Ovary (tissue), 3 donors: Measurements from ENCODE around the gene ZNF132.

Source experiments
- CTCF ChIP-seq, 3 donors: fragments of 450-650 bp in 2 of 3; fragments of 200-600 bp in 1 of 3; IDR thresholded peaks; one replicate each; pipeline versions ENCODE4 v1.5.1 to v1.8.0; 2016 to 2022; ENCODE audit warnings: antibody characterized with exemption in 3 of 3, mild to moderate bottlenecking in 1 of 3
- EP300 ChIP-seq: sonication (generic); formaldehyde crosslinking; IDR thresholded peaks from one replicate; pipeline ENCODE4 v1.6.1; 2017; ENCODE audit warnings: antibody characterized with exemption
- donor health status: DM: no; HTN: no; CAD: no.

DNA sequence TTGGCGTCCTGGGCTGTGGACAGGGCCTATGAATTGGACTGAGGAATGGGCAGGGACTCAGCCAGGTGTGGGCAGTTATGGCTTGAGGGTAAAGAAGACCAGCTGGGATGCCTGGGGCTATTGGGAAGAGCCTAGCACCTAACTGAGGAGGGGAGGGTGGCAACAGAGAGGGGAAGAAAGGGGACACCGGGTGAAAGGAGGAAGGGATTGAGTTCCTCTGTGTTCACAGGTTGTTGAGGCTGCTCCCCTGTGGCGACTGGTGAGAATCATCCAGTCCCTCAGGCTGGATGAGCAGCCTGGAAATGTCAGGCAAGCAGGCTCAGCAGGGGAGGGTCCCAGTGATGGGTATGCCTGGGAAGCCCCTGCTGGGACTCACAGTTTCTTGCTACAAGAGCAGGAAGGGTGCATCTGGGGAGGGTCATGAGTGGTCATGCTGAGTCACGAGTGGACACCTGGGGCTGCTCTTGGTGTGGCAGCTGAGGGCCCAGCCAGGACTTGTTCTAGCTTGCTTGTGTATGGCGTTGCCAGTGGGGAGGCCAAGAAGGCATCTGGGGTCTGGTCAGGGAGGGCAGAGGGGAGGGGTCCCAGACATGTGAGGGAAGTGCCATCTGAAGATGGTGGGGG lies 28.4 kb upstream of the ZNF132 start:
- TF ChIP-seq CTCF (IDR thresholded peaks at IDR 0.05) (no peak), EP300 (no peak)
